CD4-positive, alpha-beta T cell treated with Interferon alpha-2 for 1 hour (primary cell): ENCODE results near the gene CUX1.
"Not testable (repeated sequence)": the region's sequence is repeated elsewhere in the genome, so short reads cannot be mapped to it uniquely, and the experiment has no call there.

Source experiments
- DNase-seq, 2 donors: peaks; one replicate each; pipeline ENCODE4 v3.0.0-alpha.2; 2020 to 2022

The CUX1 gene

GRCh38 chr7:101919363-101920115, 102.1 kb downstream of the CUX1 start:
- no peak for DNase-seq

- DNase-seq: no peak
These were observed 103.6 kb downstream of the CUX1 start for GRCh38 chr7:101921061-101921460.

- DNase-seq: not testable (repeated sequence)
These were observed 104.4 kb downstream of the CUX1 start for GRCh38 chr7:101921546-101922489.

GRCh38 chr7:101922631-101923601, 105.5 kb downstream of the CUX1 start:
- no peak for DNase-seq

GRCh38 chr7:101923602-101923985, 106.2 kb downstream of the CUX1 start:
- no peak for DNase-seq

GRCh38 chr7:101924171-101924570, 106.7 kb downstream of the CUX1 start:
- no peak for DNase-seq

GRCh38 chr7:101926265-101926664, 108.8 kb downstream of the CUX1 start:
- DNase-seq: no peak

GRCh38 chr7:101927389-101927788, 110.0 kb downstream of the CUX1 start:
- DNase-seq: no peak

- DNase-seq: no peak
These were observed 110.4 kb downstream of the CUX1 start for GRCh38 chr7:101927802-101928201.

GRCh38 chr7:101929256-101929655, 111.8 kb downstream of the CUX1 start:
- no peak for DNase-seq

GRCh38 chr7:101929911-101930310, 112.5 kb downstream of the CUX1 start:
- DNase-seq: not testable (repeated sequence)

- DNase-seq: no peak
These were observed 114.7 kb downstream of the CUX1 start for GRCh38 chr7:101932083-101932482.

- DNase-seq: no peak
These were observed 115.6 kb downstream of the CUX1 start for GRCh38 chr7:101933028-101933427.

- DNase-seq: no peak
These were observed 116.3 kb downstream of the CUX1 start for GRCh38 chr7:101933688-101934121.

- DNase-seq: no peak
These were observed 117.2 kb downstream of the CUX1 start for GRCh38 chr7:101934618-101935017.

- DNase-seq: no peak
These were observed 118.2 kb downstream of the CUX1 start for GRCh38 chr7:101935521-101936141.

GRCh38 chr7:101936223-101936610, 118.8 kb downstream of the CUX1 start:
- DNase-seq: no peak

- no peak for DNase-seq
These were observed 119.3 kb downstream of the CUX1 start for GRCh38 chr7:101936611-101937231.

- DNase-seq: no peak
These were observed 120.5 kb downstream of the CUX1 start for GRCh38 chr7:101937717-101938514.

- no peak for DNase-seq
These were observed 121.8 kb downstream of the CUX1 start for GRCh38 chr7:101939136-101939695.

GRCh38 chr7:101940151-101940550, 122.7 kb downstream of the CUX1 start:
- DNase-seq: no peak
